Measurements from ENCODE around the gene ZNF441. TPM values are rescaled to one million over a fixed set of nuclear protein-coding genes. Genes with fewer than 3 reads are reported as not detected.

ZNF441 gene
- total RNA-seq, 1 experiment from 2014 or later: 1.8 TPM

DNA sequence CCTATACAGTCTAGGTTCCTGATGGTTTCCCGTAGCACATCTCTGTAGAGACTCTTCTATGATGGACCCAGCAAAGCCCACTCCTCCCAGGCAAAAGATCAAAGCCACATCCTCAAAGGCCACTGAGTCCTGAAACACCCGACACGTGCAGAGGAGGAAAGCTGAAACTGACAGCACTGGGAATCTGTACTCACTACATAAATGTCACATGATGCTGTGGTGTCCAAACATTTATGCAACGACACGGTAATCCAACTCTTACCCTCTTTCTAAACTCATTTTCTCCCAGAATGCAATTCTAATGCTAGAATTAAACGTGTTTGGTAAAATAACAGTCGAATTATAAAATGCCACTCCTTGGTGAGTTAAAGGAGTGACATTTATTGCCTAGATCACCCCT lies 7.0 kb upstream of the ZNF441 start:
- Mint-ChIP-seq H3K9me3 (peaks cover 31% of the 10 kb centered on the region), H3K27me3 (ENCODE audit: low read depth) (peaks cover 49% of the 10 kb centered on the region), H3K27ac (no peak overlapping the region), H3K4me1 (no peaks in the 10 kb centered on the region), H3K4me3 (no peak overlapping the region), H3K36me3 (no peaks in the 10 kb centered on the region)
- no peak for DNase-seq (ENCODE audit: low spot score)
- ChIA-PET CTCF (no interaction called here), POLR2A (no interaction called here)
- TF ChIP-seq NFATC4 (CRISPR knock-in tag; IDR thresholded peaks at IDR 0.05) (no peak), NR1H2 (CRISPR knock-in tag; IDR thresholded peaks at IDR 0.05) (no peak), MLX (CRISPR knock-in tag; IDR thresholded peaks at IDR 0.05) (no peak), NFE2L1 (CRISPR knock-in tag; IDR thresholded peaks at IDR 0.05) (no peak), MYBL2 (CRISPR knock-in tag; IDR thresholded peaks at IDR 0.05) (no peak), ZNF281 (CRISPR knock-in tag; IDR thresholded peaks at IDR 0.05) (no peak), JAZF1 (CRISPR knock-in tag; IDR thresholded peaks at IDR 0.05) (no peak), OVOL2 (CRISPR knock-in tag; IDR thresholded peaks at IDR 0.05; ENCODE audit: borderline replicate concordance) (no peak), IRF2 (CRISPR knock-in tag; IDR thresholded peaks at IDR 0.05; ENCODE audit: borderline replicate concordance, low read depth) (no peak), ZNF263 (CRISPR knock-in tag; IDR thresholded peaks at IDR 0.05; ENCODE audit: low read depth) (no peak), FOXK1 (CRISPR knock-in tag; IDR thresholded peaks at IDR 0.05) (no peak), MXD4 (CRISPR knock-in tag; IDR thresholded peaks at IDR 0.05; ENCODE audit: borderline replicate concordance) (no peak), EMX1 (CRISPR knock-in tag; IDR thresholded peaks at IDR 0.05) (no peak), TEAD4 (CRISPR knock-in tag; IDR thresholded peaks at IDR 0.05) (no peak)
- TF ChIP-seq, protein P1, sequence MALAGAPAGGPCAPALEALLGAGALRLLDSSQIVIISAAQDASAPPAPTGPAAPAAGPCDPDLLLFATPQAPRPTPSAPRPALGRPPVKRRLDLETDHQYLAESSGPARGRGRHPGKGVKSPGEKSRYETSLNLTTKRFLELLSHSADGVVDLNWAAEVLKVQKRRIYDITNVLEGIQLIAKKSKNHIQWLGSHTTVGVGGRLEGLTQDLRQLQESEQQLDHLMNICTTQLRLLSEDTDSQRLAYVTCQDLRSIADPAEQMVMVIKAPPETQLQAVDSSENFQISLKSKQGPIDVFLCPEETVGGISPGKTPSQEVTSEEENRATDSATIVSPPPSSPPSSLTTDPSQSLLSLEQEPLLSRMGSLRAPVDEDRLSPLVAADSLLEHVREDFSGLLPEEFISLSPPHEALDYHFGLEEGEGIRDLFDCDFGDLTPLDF (CRISPR knock-in tag; IDR thresholded peaks at IDR 0.05): no peak
- no peak for ATAC-seq

DNA sequence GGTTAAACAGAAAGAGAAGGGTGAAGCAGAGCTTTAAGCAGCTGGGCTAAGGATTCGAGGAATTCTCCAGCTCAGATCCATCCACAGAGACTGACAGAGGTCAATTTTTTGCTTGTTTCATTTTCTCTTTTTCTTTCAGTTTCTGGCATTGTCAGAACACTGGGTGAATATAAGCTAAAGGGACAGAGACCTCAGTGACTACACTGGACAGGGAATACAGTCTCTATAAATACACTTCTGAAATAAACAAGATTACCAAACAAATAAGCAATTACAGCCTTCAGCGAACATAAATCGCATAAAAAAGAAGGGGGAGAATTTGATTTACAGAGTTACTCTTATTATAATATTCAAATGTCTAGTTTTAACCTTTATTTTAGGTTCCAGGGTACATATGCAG lies 3.7 kb upstream of the ZNF441 start:
- H3K27me3 Mint-ChIP-seq (ENCODE audit: low read depth): peaks cover 62% of the 10 kb centered on the region
- ChIA-PET POLR2A (interaction anchor here (0.7 kb wide), 1 partner anchor 226 kb away, joined by 3 read pairs; no protein-coding TSS in a partner anchor), CTCF (interaction anchor here (0.7 kb wide), 1 partner anchor 49 kb away, joined by 3 read pairs; no protein-coding TSS in a partner anchor)
- H3K9me3 Mint-ChIP-seq: peaks cover 8% of the 10 kb centered on the region
- no peak for DNase-seq (ENCODE audit: low spot score)
- H3K36me3 Mint-ChIP-seq: no peaks in the 10 kb centered on the region
- H3K27ac Mint-ChIP-seq: no peak overlapping the region
- peaks cover 4% of the 10 kb centered on the region; the same call in 1 of the 2 replicates for H3K4me1 Mint-ChIP-seq
- H3K4me3 Mint-ChIP-seq: no peak overlapping the region
- ATAC-seq: no peak
- TF ChIP-seq FOXJ3 (CRISPR knock-in tag; IDR thresholded peaks at IDR 0.05; ENCODE audit: borderline replicate concordance) (no peak), SMAD3 (CRISPR knock-in tag; IDR thresholded peaks at IDR 0.05; ENCODE audit: borderline replicate concordance) (no peak), MLX (CRISPR knock-in tag; IDR thresholded peaks at IDR 0.05) (no peak)

DNA sequence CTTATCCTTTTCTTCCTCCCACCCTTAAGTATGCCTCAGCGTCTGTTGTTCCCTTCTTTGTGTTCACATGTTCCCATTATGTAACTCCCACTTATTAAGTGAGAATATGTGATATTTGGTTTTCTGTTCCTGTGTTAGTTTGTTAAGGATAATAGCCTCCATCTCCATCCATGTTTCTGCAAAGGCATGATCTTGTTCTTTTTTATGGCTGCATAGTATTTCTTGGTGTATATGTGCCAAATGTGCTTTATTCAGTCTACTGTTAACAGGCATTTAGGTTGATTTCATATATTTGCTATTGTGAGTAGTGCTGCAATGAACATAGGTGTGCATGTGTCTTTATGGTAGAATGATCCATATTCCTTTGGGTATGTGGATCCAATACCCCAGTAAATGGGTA lies 3.2 kb upstream of the ZNF441 start:
- Mint-ChIP-seq H3K4me1 (peaks cover 4% of the 10 kb centered on the region; the same call in 1 of the 2 replicates), H3K36me3 (no peaks in the 10 kb centered on the region), H3K9me3 (peaks cover 9% of the 10 kb centered on the region), H3K4me3 (no peak overlapping the region), H3K27ac (no peak overlapping the region), H3K27me3 (ENCODE audit: low read depth) (peaks cover 67% of the 10 kb centered on the region)
- ChIA-PET CTCF (interaction anchor here (0.7 kb wide), 1 partner anchor 49 kb away, joined by 3 read pairs; no protein-coding TSS in a partner anchor), POLR2A (no interaction called here)
- ATAC-seq: no peak
- no peak for DNase-seq (ENCODE audit: low spot score)
- TF ChIP-seq, protein P2, sequence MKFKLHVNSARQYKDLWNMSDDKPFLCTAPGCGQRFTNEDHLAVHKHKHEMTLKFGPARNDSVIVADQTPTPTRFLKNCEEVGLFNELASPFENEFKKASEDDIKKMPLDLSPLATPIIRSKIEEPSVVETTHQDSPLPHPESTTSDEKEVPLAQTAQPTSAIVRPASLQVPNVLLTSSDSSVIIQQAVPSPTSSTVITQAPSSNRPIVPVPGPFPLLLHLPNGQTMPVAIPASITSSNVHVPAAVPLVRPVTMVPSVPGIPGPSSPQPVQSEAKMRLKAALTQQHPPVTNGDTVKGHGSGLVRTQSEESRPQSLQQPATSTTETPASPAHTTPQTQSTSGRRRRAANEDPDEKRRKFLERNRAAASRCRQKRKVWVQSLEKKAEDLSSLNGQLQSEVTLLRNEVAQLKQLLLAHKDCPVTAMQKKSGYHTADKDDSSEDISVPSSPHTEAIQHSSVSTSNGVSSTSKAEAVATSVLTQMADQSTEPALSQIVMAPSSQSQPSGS (CRISPR knock-in tag; IDR thresholded peaks at IDR 0.05; ENCODE audit: borderline replicate concordance, low read depth): no peak
